Measurements from ENCODE around the gene MORN1.

- TF ChIP-seq POLR2A (IDR thresholded peaks at IDR 0.05; ENCODE audit: low read length) = no peak
- no peak for TF ChIP-seq GATA1 (IDR thresholded peaks at IDR 0.05; ENCODE audit: low read depth, low read length)
These were observed 35.2 kb upstream of the MORN1 start for GRCh38 chr1:2426540-2426939.

All from erythroblast (primary cell).